ENCODE data around the gene PCDH9.
A peak's percentile ranks its signal among the peaks of the same experiment; 100 is the strongest.
"Not testable (repeated sequence)": the region's sequence is repeated elsewhere in the genome, so short reads cannot be mapped to it uniquely, and the experiment has no call there.

PCDH9 gene

DNA sequence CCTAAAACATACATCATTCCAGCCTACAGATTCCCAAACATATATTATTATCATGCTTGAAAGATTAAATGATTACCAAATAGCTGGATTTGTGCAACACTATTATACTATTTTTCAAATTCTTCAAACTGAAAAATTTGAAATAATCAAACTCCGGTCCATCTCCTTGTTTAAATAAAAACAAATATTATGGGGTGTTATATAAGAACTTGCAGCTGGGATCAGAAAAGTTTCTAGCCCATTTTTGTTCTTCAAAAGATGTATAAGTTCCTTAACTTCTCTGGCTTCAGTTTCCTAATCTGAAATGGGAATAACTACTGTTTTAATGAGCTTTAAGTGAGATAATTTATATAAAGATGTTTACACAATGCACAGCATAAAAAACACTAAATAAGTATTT, 422.9 kb downstream of the PCDH9 start:
- no peak for DNase-seq

DNA sequence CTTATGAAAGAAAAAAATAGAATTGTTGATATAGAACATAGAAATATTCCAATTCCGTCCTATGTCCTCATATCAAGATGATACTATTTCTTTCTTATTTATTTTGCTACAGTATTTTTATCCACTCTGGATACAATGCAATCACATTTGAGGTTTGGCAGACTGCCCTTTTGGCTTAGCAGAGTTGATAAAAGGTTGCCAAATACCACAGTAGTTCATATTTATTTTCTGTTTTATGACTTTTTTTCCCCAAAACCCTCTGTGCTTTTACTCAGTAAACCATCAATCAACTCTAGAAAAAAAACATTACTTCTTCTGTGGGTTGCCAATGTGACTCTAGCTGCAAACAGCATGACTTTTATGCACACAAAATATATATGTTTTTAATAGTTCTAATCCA, 424.5 kb downstream of the PCDH9 start:
- DNase-seq = no peak

DNA sequence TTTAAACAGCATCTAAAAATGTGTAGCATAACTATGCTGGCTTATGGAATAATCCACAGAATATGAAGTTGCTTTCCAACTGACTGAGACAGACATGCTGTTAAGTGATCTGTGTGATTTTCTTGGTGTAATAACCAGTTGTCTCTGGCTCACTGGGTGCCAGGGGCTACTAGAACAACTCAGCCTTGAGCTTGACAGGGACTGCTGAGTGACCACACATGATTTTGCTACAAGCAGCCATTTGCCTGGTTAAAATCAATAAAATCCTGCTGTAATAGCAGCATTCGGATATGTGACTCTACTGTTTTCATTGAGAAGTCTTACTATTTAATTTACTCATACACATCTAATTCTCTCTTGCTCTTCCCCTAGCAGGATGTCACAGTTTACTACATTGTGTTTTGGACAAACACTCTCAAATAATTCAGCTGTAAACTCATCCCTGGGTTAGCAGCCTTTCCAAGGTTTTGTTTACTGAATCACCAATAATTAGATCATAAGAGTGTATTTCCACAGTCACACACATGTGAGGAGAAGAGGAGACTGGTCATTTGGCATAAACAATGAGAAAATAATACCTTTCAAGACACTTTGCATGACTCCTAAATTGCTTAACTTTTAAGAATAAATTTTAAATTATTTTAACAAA, 426.2 kb downstream of the PCDH9 start:
- no peak for DNase-seq

DNA sequence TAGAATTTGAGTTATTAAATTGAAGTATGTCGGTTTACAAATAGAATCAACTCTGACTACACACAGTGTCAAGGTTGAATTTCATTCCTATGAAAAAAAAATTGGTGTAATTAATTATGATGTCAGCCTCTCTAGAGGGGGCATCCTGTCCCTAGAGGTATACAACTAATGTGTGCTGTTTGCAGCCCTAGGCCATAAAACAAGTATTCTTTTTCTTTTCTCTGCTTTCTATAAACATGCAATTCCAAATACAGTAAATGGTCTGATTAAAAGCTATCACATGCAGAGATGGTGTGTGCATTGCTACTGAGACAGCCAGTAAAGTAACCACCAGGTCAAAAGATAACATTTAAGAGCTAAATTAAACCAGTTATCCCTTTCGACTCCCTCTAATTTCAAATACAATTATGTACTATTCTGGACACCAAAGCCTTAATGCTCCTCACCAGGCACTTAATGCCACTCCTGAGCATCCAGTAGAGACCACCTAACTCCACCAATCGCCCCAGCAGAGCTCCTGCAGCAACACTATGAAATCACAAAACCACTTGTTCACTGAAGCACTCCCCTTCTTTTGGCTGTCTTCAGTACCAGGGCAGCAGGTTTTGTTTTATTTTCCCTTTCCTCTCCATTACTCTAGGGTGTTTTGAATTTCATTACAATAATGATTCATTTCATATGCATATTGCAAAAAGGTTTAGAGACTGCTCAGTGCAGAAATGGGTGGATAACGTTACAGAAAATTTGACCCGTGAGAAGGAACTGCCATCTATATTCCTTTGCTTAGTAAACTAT, 426.9 kb downstream of the PCDH9 start:
- no peak for DNase-seq

DNA sequence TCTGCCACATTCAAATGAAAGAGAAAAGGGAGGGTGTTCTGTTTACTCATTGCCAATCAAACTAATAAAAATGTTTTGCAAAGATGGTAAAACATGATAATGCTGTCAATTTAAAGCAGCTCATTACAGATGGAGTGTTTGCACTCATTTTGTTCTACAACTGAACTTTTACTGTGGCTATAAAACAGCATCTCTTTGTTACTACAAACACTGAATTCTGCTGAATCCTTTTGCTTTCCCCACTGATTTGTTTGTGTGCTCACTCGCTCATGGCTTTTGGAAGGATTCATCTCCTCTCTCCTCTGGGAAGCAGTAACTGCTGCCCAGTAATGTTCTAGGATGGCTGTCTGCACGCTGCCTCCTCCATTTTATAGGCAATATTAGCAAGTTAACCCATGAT, 434.5 kb downstream of the PCDH9 start:
- no peak for DNase-seq

DNA sequence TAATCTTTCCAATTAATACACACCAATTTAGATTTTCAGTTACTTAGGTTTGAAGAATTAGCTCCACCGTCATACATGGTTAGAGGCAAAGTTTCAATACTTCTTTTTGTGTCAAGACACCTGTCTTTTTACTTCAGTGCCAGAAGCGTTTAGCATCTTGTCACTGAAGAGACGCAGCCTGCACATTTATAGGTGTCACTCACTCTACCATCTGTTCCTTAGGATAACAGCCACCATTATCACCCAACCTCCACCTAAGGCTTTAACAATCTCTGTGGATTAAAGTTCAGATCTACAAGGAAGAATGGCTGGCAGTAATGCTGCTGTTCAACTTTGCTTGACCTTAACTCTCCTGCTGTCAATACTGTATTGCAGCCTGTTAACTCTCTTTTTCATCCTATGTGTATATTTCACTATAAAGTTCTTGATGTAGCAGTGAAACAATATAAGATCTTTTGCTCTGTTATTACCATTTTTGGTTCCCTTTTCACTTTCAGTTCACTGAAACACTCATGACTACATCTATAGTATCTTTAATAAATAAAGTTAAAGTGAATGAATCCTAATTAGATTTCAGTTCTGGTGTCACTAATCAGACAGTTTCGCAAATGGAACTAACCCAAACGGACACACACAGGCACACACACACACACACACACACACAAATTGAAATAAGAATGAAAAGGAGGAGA, 435.6 kb downstream of the PCDH9 start:
- DNase-seq = no peak

DNA sequence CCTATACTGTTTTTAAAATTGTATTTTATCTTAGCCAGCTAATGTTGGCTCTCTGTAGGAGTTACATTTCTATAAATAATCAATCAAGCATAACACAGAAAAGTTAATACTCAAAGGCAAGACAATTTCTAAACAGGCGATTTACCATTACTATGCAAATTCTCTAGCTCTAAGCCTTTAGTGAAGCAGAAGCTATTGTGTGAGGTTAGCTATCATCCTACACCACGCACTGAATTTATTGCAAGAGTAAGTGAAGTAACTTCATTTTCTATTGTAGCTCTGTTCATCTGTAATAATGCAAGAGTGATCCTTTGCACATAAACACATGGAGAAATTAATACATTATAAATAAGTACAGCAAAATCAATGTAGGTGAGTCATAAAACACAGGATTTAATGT, 439.3 kb downstream of the PCDH9 start:
- DNase-seq = no peak

DNA sequence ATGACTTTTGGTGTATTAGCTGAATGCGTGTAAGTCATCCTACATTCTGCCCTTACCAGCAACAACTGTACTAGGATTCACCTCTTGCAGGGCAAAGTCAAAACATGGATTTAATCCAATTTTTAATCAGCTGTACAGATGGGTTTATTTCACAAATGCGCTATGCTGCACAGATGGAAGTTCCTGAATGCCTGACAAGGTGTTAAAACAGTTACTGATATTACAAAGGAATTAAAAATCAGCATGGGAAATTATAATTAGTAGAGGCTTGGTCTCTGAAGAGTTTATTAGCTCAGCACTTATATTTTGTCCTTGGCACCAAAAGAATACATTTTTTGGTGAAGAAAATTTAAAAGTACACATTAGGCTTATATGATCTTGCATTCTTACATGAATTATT, 448.9 kb downstream of the PCDH9 start:
- no peak for DNase-seq

DNA sequence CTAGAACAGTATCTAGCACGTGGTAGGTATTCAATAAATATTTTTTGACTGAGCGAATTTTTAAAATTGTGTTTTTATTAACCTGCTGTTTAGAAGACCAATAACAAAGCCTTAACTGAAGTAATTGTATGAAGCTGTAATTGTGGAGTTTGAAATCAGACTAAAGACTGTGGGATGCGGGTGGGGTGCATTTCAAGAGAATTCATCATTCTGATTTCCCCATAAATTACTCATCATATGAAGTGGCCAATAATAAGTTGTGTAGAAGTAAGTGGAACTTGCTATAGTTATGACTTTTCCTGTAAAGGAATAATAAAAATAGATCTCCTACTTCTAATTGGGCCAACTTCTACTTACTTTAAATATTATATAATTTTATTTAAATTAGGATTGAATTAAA, 449.3 kb downstream of the PCDH9 start:
- no peak for DNase-seq

DNA sequence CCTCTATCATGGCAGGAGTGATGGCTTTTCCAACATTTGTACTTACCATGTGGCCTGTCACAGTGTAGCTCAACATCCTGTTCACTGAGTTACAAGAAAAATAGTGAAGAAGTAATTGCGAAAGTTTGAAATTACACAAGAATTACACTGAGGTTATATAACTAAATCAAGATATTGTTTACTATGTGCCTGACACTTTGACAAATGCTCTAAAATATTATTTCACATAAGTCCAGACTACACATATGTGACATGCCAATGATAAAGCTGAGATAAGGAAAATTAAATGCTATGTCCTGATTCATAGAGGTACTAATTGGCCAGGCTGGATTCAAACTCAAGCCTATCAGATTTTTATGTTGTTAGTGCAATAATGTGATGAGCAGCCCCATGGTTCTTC, 451.7 kb downstream of the PCDH9 start:
- no peak for DNase-seq

DNA sequence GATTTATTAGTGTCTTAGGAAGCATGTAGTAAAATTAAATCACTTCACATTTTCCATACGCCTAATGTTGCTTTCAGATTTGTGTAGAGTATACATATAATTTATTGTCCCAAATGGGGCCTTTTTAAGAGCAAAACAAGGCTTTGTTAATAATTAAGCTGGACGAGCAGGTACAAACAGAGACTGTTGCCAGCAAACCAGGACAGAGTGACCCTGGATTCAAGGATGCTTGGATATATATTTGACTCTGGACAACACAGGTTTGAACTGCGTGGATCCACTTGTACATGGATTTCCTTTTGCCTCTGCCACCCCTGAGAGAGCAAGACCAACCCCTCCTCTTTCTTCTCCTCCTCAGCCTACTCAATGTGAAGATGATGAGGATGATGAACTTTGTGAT, 454.9 kb downstream of the PCDH9 start:
- no peak for DNase-seq

DNA sequence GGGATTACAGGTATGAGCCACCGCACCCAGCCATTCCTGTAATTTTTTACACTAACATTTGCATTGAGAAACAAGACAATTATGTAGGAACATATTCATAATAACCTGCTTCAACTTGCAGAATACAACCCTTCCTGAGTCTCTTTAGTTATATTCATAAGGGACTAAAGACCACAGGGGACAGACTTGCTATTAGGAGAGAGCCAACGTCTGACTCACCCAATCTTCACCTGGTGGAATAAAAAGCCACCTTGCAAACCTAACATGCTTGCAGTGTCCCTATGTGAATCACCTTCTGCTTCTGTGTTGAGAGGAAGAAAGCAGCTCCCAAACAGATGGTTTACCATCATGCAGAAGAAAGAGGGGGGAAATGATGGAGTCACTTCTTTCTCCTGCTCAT, 456.1 kb downstream of the PCDH9 start:
- DNase-seq = no peak

DNA sequence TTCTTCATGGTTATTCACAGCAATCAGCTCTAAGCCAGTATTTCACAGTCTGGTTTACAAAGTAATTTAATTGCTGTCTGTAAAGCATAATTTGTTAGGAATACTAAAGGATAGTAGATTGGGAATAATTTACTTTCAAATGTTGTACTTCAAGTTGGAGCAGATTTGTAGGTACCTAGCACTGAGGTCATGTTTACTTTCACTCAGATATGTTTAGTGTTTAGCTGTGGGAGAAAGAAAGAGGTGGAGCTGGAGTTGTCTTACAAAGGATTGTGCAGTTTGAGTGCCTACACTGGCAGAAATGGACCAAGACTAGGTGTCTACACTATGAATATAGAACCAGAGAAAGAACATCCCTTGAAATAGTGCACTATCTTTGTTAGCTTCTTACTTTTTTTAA, 464.6 kb downstream of the PCDH9 start:
- no peak for DNase-seq

DNA sequence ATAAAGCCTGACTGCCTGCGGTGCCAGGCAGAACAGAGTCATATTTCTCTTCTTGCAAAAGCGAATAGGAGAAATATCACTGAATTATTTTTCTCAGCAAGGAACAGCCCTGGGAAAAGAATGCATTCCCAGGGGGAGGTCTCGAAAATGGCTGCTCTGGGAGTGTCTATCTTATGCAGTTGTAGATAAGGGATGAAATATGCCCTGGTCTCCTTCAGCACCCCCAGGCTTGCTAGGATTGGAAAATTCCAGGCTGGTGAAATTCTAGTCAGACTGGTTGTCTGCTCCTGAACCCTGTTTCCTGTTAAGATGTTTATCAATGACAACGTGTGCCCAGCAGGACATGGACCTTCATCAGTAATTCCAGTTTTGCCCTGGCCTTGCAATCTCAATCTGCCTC, 469.5 kb downstream of the PCDH9 start:
- not testable (repeated sequence) for DNase-seq

DNA sequence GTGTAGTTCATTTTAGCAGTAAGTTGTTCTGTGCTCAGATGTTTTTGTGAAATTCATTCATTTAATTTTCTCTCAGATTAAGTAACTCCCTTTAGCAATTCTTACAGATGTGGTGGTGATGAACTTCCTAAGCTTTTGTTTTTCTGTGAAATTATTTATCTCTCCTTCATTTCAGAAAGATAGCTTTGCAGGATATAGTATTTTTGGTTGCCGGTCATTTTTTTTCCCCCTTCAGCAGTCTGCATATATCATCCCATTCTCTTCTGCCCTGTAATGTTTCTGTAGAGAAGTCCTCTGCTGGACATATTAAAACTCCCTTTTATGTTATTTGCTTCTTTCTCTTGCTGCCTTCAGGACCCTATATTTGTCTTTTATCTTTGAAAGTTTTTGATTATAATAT, 470.2 kb downstream of the PCDH9 start:
- no peak for DNase-seq

DNA sequence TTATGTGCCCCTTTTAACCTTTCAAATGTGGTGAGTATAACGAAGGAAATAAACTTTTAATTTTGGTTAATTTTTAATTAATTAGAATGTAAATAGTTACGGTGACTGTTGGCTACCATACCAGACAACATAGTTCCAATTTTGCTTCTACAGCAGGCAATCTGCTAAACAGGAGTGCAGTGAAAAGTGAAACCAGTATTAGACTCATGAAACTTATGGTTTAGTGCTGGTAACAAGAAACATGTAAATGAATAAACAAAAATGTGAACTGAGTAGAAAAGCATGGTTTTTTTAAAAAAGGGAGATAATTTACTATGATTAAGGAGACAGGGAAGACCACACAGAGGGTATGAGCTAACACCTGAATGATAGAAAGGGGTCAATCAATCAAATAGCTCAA, 478.4 kb downstream of the PCDH9 start:
- no peak for DNase-seq

DNA sequence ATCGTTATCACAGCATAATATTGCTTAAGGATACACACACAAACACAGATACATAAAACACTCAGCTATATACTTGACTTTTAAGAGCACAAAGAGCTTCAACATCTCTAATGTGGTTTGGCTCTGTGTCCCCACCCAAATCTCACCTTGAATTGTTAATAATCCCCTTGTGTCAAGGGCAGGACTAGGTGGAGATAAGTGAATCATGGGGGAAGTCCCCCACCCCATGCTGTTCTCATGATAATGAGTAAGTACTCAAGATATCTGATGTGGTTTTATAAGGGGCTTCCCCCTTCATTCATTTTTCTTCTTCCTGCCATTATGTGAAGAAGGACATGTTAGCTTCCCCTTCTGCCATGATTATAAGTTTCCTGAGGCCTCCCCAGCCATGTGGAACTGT, 481.4 kb downstream of the PCDH9 start:
- peak in 1 of 2 donors; percentile 2 for DNase-seq

DNA sequence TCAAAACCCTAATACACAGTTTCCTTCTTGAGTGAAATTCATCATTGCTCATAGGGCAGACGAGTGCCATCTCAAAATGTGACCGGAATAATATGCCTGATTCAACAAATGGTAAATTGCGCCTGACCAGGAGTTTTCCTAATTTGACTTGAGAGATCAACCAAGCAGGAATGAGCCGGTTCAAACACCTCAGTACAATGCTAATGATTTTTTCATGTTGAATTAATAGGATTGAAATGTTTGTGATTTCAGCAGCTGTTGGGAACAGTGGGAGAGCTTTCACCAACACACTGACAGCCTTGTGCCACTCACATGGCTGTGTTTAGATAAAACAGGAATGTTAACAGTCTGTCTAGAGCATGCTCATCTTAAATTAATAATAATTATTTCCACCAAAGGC, 484.8 kb downstream of the PCDH9 start:
- DNase-seq = no peak

DNA sequence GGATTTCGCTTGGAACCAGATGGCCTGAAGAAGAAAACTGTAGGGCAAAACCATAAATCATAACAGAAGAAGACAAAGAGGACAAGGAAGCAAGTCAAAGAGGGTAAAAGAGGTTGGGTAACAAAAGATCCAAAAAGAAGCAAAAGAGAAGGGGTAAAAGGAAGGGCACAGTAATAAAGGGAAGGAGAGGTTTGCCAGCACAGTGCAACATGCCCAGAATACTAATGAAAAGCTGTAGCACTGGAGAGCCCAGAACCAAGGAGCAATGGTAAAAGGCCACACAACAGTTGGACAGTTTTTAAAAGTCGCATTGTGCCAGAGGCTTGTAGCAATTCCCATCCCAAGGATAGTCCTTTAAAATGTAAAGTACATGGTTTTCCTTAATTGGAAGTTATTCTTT, 506.6 kb downstream of the PCDH9 start:
- no peak for DNase-seq

DNA sequence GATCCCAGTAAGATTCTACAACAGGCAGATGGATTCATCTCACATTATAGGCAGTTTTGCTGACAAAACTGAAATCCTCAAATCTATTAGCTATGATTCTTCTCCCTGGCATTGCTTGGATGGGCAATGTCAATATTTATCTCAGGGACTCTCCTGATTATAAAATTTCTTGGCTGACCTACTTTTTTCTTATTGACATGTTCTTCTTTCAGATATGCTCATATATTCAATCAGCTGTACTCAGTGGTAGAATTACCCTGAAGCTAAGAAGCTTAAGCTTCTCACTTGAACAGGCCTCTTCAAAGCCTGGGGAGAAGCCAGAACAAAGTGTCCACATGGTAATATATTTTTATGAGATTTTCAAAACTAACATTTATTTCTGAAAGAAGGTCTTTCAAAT, 513.6 kb downstream of the PCDH9 start:
- DNase-seq = no peak

DNA sequence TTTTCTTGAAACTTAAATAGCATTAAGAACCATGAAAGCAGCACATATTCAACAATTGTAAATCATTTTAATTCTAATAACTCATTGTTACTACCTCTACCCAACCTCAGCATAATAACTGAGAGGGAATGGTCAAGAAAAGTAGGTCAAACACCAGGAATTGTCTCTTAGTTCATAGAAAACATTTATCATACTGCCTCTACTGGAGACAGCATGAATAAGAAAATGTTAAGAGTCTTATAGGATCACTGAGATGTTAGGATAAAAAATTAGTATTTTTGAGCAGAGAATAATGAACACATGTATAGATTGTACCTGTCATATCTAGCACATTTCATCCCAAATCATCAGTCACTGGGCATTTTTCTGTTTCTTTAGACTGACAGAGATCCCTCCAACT, 515.3 kb downstream of the PCDH9 start:
- DNase-seq = no peak

DNA sequence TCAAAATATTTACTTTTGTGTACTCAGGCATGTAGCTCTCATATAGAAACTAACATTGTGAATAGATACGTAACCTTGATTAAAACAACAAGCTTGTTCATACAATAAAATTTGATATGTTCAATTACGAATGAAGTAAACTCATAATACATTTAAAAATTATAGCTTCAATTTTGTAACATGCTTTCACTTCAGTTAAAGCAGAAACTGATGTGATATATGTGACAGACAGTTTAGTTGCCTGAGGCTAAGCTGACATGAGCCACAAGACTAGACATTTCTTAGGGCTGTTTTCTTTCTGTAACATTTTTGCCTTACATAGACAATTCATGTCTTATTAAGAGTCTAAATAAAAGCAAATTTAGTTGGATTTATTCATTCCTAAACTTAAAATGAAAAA, 526.0 kb downstream of the PCDH9 start:
- DNase-seq = no peak

DNA sequence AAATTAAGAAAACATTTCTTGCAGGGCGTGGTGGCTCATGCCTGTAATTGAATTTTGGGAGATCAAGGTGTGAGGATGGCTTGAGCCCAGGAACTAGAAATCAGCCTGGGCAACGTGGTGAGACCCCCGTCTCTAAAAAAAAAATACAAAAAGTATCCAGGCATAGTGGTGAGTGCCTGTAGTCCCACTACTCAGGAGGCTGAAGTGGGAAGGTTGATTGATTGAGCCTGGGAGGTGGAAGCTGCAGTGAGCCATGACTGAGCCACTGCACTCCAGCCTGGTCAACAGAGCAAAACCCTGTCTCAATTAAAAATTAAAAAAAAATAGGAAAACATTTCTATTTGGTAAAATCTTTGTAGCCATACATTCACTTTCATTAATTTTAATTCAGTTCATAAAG, 526.5 kb downstream of the PCDH9 start:
- no peak for DNase-seq

DNA sequence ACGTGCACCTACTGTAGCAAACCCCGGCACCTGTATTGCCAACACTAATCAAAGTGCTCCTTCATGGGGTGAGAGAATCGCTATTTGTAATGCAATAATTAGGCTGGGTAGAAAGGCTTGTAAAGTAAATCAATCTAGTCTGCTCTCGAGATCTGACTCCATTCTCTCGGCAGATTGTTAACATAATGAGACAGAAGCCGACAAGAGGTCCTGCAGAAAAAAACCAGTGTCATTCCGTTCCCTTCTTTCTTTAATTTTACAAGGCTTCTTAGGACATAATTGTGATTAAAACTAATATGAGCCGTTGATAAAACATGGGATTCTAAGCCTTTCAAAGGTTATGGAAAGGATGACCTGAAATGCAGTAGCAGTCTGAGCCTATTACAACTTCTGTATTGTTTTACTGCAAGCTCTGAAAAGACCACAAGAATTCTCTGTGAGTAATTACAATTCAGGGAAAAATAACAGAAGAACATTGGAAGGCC, 530.0 kb downstream of the PCDH9 start:
- DNase-seq = no peak
